ENCODE measurements around the gene RAB6A.

DNA sequence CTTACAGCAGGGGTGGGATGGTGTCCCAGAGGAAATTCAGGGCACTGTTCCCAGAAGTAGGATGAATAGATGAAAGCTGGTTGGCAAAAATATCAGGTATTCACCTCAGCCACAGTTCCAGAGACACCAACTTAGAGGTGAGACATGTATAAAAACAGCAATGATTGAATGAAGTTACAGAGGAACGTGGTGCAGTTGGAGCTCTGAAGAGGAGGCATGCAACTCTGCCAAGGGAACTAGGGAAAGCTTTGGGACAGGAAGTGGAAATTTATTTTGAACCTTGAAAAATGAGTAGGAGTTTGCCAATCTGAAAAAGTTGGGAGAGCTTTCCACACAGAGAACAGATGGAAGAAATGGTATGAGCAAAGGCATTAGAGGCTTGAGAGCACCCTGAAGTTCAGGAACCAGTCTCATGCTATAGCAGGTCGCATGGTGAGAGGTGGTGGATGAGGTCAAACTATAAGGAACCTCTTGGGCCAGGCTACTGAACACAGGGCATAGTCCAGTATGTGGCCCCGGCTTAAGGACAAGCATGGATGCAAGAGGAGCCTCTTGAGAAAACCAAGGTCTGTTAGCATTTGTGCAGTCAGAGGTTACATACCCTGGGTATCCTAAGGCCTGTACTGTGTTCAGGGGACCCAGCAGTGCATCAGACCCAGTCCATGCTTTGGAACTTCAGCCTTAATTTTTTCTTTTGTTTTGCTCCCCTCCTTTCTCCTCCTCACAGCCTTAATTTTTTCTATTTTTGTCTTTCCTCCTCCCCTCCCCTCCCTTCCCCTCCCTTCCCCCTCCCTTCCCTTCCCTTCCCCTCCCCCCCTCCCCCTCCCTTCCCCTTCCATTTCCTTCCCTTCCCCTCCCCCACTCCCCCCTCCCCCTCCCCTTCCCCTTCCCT, 97.0 kb downstream of the RAB6A start:
- TF ChIP-seq POLR2A (IDR thresholded peaks at IDR 0.05; ENCODE audit: low read length), result no peak
- TF ChIP-seq GATA1 (IDR thresholded peaks at IDR 0.05; ENCODE audit: low read depth, low read length), result no peak
